ENCODE results near the gene CDH23. TPM values are rescaled to one million over a fixed set of nuclear protein-coding genes. Genes with fewer than 3 reads are reported as not detected.

The CDH23 gene
- total and polyA plus RNA-seq, 2 of the 8 experiments (the other 6 are each of a cell fraction or from before 2014, with no cell fraction given): 1.9 to 4.9 TPM

DNA sequence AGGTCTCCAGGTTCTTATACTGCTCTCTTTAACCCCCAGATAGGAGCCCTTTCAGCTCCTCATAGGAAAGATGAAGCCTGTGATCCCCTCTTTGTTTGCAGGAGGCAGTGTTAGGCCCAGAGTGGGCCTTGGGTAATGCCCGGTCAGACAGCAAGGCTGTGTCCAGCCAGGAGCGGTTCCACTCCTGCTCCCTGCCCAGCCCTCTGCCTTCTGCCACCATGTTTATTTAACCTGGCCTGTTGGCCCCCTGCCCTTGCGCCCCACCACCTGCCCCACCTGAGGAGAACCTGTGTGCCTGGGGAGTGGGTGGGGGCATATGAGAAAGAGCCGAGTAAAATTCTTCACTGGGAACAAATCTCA is 24.3 kb downstream of the CDH23 start:
- peaks cover 3% of the 10 kb centered on the region; the same call in 1 of the 2 replicates for H3K23me2 ChIP-seq (ENCODE audit: low read depth, low read length)
- no peak overlapping the region for H2BK15ac ChIP-seq (ENCODE audit: low read length)
- no peak overlapping the region for H3K18ac ChIP-seq (ENCODE audit: extremely low read depth, low read length)
- H2BK12ac ChIP-seq (ENCODE audit: low read depth, low read length): no peak overlapping the region
- ChIA-PET CTCF (ENCODE audit: partially characterized antibody) (interaction anchor here (0.7 to 12.2 kb wide), 7 partner anchors 9 to 287 kb away, joined by 3 to 87 read pairs (median 4); no protein-coding TSS in a partner anchor), POLR2A (ENCODE audit: partially characterized antibody) (interaction anchor here (1.4 kb wide), 1 partner anchor 11 kb away, joined by 3 read pairs; no protein-coding TSS in a partner anchor)
- no peak overlapping the region for H3K4ac ChIP-seq (replicated peaks; ENCODE audit: insufficient read length, low read depth, low read length)
- H3K14ac ChIP-seq (ENCODE audit: insufficient read length): no peak overlapping the region
- H3K9me3 ChIP-seq (ENCODE audit: insufficient read depth in 2 of 2, low read depth in 1 of 2, low read length in 1 of 2): no peaks in the 10 kb centered on the region
- no peak overlapping the region for H2AK5ac ChIP-seq (ENCODE audit: low read depth, low read length)
- H3K4me3 ChIP-seq (ENCODE audit: extremely low read depth in 1 of 4, insufficient read depth in 2 of 4, low read depth in 3 of 4, low read length in 4 of 4): no peak overlapping the region
- TF ChIP-seq SIRT6 (IDR thresholded peaks at IDR 0.05; ENCODE audit: low read length): no peak
- no peak for TF ChIP-seq SP2 (IDR thresholded peaks at IDR 0.05; ENCODE audit: low read length)
- no peak for TF ChIP-seq FOSL1 (IDR thresholded peaks at IDR 0.05; ENCODE audit: insufficient read depth, low read depth, low read length)
- TF ChIP-seq POLR2AphosphoS5 (IDR thresholded peaks at IDR 0.05; ENCODE audit: low read depth, low read length): no peak
- TF ChIP-seq POU5F1 (IDR thresholded peaks at IDR 0.05; ENCODE audit: low read depth, low read length): no peak
- TF ChIP-seq GABPA (IDR thresholded peaks at IDR 0.05; ENCODE audit: borderline replicate concordance, insufficient read depth, low read length): no peak
- TF ChIP-seq RXRA (IDR thresholded peaks at IDR 0.05; ENCODE audit: insufficient read depth, low read depth, low read length): no peak
- TF ChIP-seq CEBPB (IDR thresholded peaks at IDR 0.05; ENCODE audit: low read depth, low read length): no peak
- H2BK5ac ChIP-seq (ENCODE audit: low read depth, low read length): no peak overlapping the region
- WGBS, 2 experiments (ENCODE audit: extremely low coverage in 1 of 2, insufficient coverage in 1 of 2, insufficient read length in 1 of 2, insufficient replicate concordance in 2 of 2, low coverage in 1 of 2, low lambda C conversion rate in 2 of 2, missing lambda C conversion rate in 1 of 2): 86% methylated on average over 4 of the region's 4 CpGs; no CpG with 5 or more reads in 1 of the 2 experiments
- H3K27me3 ChIP-seq (replicated peaks in 1 of 4; ENCODE audit: control insufficient read depth in 3 of 4, extremely low read depth in 1 of 4, insufficient read depth in 3 of 4, low read length in 3 of 4): peaks cover 0 to 4% (median under 1%) of the 10 kb centered on the region in 4 experiments; a peak in 3 of 7 replicates
- no peaks in the 10 kb centered on the region for H3K36me3 ChIP-seq (ENCODE audit: control insufficient read depth in 2 of 4, insufficient read depth in 4 of 4, low read length in 3 of 4)
- FAIRE-seq: no peak
- H3K4me2 ChIP-seq (ENCODE audit: insufficient read depth in 1 of 2, low read depth in 2 of 2, low read length in 2 of 2): no peak overlapping the region
- peaks cover 0 to 2% (median 2%) of the 10 kb centered on the region in 4 experiments; a peak in 3 of 7 replicates for H3K4me1 ChIP-seq (replicated peaks in 1 of 4; ENCODE audit: control insufficient read depth in 3 of 4, insufficient read depth in 4 of 4, low read length in 3 of 4)
- no peak overlapping the region for H3K9ac ChIP-seq (replicated peaks in 1 of 4; ENCODE audit: extremely low read depth in 1 of 4, low read depth in 3 of 4, low read length in 3 of 4)
- H3K56ac ChIP-seq (replicated peaks; ENCODE audit: insufficient read length, low read depth, low read length): no peak overlapping the region
- H4K20me1 ChIP-seq (replicated peaks in 1 of 2; ENCODE audit: control insufficient read depth in 1 of 2, insufficient read depth in 2 of 2, low read length in 2 of 2): peaks cover 0 to 3% of the 10 kb centered on the region in 2 experiments
- no peak overlapping the region for H4K8ac ChIP-seq (ENCODE audit: extremely low read depth, insufficient read depth, low read length)
- H4K91ac ChIP-seq (replicated peaks; ENCODE audit: insufficient read length, low read length): no peak overlapping the region
- no peak overlapping the region for H3K23ac ChIP-seq (ENCODE audit: insufficient read length)
- no peak overlapping the region for H2BK20ac ChIP-seq (ENCODE audit: low read length)
- no peak overlapping the region for H4K5ac ChIP-seq (ENCODE audit: insufficient read length, low read depth, low read length)
- H2AFZ ChIP-seq (ENCODE audit: low read length): no peak overlapping the region
- no peaks in the 10 kb centered on the region for H3K79me2 ChIP-seq (ENCODE audit: control insufficient read depth in 1 of 2, insufficient read depth in 2 of 2, low read length in 2 of 2)
- no peak overlapping the region for H2BK120ac ChIP-seq (replicated peaks; ENCODE audit: low read depth, low read length)
- no peaks in the 10 kb centered on the region for H3K79me1 ChIP-seq (ENCODE audit: low read depth, low read length)
- H3K27ac ChIP-seq (ENCODE audit: low read depth, low read length): no peak overlapping the region; the same call in 1 of the 2 replicates
- no peak for DNase-seq (ENCODE audit: low read depth in 1 of 2, low spot score in 2 of 2)
